ENCODE data around the gene SERPINB4.

DNA sequence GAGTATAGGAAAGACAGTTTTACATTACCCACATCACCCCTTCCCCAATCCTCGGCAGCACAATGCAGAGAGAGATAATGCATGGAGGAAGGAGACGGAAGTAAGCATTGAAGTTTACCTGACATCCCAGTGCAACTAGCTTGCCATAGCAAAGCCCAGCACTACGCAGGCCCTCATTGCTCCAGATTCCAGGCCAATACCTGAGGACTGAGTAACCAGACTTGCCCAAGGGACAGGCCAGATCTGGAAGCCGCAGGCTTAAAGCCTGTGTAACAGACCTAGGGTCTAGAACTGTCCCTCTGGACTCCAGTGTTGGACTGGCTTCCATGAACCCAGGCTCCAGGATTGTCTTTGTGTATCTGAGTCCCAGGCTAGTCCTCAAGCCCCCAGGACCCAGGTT, 17.6 kb downstream of the SERPINB4 start:
- TF ChIP-seq, protein P1, sequence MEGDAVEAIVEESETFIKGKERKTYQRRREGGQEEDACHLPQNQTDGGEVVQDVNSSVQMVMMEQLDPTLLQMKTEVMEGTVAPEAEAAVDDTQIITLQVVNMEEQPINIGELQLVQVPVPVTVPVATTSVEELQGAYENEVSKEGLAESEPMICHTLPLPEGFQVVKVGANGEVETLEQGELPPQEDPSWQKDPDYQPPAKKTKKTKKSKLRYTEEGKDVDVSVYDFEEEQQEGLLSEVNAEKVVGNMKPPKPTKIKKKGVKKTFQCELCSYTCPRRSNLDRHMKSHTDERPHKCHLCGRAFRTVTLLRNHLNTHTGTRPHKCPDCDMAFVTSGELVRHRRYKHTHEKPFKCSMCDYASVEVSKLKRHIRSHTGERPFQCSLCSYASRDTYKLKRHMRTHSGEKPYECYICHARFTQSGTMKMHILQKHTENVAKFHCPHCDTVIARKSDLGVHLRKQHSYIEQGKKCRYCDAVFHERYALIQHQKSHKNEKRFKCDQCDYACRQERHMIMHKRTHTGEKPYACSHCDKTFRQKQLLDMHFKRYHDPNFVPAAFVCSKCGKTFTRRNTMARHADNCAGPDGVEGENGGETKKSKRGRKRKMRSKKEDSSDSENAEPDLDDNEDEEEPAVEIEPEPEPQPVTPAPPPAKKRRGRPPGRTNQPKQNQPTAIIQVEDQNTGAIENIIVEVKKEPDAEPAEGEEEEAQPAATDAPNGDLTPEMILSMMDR (IDR thresholded peaks at IDR 0.05; ENCODE audit: low read depth, low read length, poor library complexity, severe bottlenecking), result no peak
- TF ChIP-seq EZH2phosphoT487 (IDR thresholded peaks at IDR 0.05; ENCODE audit: borderline replicate concordance, low read length), result no peak
